GM21423 (cell line): ENCODE measurements around the gene PHAF1.

Experiments used
- ATAC-seq: cut with Tn5 transposase; IDR thresholded peaks from one replicate; pipeline ENCODE4 v1.9.1; 2021; ENCODE audit warnings: mild to moderate bottlenecking, moderate library complexity; ENCODE audit not compliant: unreplicated experiment

The PHAF1 gene

DNA sequence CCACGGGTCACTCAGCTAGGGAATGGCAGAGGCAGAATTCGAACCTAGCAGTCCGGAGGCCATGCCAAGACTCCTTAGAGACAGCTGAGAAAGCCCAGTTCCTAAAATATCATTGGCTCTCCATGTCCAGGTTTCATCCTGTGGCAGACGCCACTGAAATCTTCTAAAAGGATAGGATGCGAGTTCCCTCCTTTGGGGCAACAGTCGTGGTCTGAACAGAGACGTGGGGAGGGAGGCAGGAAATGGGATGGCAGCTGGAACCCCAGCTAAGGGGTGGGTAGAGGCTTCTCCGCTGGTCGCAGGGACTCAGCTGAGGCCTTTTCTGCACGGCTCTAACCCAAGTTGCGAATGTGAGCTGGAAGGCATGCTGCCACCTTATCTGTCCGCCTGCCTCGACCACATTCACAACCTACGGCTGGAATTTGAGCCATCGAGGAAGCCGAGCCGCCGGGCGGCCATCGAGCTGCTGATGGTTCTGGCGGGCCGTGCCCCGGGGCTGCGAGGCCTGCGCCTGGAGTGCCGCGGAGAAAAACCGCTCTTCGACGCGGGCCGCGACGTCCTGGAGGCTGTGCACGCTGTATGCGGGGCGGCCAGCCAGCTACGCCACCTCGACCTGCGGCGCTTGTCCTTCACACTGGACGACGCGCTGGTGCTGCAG lies 52.9 kb downstream of the PHAF1 start:
- no peak for ATAC-seq

- no peak for ATAC-seq
Measured at GRCh38 chr16:67163164-67163998, 53.6 kb downstream of the PHAF1 start.

DNA sequence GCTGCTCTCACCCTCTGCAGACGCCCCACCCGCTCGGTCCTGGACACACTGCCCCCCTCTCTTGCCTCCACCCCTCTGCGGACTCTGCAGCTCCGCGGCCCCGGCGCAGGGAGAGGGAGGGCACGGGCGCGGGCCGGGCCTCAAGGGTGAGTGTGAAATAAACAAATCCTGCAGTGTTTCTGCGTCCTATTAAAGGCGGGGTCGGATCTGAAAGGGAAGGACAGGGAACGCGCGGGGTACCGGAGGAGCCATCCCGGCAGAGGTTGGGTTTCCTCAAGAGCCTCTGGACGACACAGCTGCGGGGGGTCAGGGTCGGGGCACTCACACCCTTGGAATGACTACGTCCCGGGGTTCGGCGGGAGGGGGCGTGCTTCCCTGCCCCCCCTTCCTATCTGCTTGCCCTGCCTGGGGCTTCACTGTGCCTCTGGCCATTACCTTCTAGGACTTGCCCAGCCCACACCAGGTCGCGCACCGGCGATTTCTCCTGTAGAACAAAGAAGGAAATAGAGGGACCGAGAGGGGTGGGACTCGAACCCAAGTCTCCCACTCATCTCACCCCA lies 54.3 kb downstream of the PHAF1 start:
- no peak for ATAC-seq

DNA sequence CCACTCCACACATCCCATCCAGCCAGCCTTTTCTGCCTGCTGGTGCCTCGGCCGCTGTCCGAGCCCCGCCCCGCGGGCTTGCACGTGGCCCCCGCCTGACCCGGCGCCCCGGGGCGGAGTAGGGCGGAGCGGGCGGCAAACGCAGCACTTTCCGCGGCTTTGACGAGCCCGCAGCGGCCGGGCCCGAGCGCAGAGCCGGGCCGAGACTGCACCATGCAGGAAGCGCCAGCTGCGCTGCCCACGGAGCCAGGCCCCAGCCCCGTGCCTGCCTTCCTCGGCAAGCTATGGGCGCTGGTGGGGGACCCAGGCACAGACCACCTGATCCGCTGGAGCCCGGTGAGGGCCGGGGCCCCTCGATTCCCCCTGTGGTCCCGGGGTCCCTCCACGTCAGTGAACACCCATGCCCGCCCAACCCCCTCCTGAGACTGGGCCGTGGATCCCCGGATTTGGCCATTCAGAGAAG lies 54.9 kb downstream of the PHAF1 start, which contains the start of gene HSF4:
Gene HSF4, plus strand, starts transcription at position 147 of the 463 bp plus-strand sequence. Its CDS starts 67 bp downstream, at position 214.
- no peak for ATAC-seq

DNA sequence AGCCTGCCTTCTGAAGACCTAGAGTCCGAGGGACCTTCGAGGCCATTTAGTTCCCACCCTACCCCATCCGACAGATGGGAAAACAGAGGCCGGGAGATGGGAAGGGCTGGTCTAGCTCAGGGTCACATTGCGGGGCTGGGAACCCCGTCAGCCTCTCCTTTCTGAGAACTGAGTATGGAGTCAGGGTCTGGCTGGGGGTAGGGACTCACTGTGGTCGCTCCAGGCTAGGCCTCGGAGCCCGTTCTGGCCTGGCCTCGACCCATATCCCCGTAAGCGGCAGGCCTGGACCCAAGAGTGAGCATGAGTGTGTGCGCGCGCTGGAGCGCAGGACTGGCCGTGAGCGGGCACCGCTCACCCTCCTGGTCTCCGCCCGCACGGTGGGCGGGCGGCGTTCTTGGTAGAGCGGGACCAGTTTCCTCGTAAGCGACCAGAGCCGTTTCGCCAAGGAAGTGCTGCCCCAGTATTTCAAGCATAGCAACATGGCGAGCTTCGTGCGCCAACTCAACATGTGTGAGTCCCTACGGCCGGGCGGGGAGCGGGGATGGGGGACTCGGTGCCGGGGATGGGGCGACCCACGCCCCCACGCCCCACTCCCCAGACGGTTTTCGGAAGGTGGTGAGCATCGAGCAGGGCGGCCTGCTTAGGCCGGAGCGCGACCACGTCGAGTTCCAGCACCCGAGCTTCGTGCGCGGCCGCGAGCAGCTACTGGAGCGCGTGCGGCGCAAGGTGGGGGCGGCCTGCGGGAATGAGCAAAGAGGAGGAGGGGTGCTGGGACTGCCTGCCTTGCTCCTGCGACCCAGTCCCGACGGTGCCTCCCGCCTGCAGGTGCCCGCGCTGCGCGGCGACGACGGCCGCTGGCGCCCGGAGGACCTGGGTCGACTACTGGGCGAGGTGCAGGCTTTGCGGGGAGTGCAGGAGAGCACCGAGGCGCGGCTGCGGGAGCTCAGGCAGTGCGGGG lies 55.7 kb downstream of the PHAF1 start:
- ATAC-seq, result no peak

DNA sequence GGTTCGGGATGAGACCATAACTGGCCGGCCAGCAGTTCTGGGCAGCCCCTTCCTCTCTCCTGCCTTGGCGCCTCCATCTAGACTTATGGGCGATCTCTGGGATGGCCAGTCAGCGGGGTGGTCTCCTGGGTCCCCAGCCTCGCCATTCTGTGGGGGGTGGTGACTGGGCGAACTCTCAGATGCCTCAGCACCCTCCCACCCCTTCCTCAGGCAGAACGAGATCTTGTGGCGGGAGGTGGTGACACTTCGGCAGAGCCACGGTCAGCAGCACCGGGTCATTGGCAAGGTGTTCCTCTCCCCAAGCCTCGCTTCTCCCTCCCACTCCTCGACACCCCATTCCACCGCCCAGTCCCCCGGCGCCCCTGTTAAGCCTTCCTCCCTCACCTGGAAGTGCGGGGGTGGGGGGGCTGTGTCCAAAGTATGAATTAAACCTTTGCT lies 56.4 kb downstream of the PHAF1 start:
- ATAC-seq, result no peak

- no peak for ATAC-seq
Measured at GRCh38 chr16:67166598-67167168, 56.9 kb downstream of the PHAF1 start.

DNA sequence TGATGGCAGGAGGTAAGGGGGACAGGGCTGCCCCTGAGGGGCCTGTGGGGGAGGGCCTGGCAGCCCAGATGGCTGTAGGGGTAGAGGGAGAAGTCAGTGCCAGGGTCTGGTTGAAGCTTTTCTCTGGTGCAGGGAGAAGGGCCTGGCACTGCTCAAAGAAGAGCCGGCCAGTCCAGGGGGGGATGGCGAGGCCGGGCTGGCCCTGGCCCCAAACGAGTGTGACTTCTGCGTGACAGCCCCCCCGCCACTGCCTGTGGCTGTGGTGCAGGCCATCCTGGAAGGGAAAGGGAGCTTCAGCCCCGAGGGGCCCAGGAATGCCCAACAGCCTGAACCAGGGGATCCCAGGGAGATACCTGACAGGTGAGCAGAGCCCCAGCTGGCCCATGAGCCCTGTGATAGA lies 57.8 kb downstream of the PHAF1 start:
- ATAC-seq, result no peak

DNA sequence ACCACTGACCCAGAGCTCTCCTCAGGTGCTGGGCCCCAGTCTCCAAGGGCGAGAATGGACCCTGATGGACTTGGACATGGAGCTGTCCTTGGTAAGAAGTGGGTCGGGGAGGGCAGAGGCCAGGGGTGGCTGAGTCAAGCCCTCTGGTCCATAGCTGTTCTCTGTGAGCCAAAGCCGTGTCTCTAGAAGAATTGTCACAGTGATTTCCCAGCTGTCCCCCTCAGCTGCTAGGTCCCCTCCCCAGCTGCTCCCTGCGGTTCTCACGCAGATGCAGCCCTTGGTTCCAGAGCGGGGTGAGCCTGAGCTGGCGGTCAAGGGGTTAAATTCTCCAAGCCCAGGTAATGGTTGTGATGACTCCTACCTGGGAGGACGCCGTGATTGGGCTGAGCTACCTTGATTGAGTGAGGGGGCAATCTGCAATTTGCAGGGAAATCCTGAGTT lies 59.3 kb downstream of the PHAF1 start:
- no peak for ATAC-seq

DNA sequence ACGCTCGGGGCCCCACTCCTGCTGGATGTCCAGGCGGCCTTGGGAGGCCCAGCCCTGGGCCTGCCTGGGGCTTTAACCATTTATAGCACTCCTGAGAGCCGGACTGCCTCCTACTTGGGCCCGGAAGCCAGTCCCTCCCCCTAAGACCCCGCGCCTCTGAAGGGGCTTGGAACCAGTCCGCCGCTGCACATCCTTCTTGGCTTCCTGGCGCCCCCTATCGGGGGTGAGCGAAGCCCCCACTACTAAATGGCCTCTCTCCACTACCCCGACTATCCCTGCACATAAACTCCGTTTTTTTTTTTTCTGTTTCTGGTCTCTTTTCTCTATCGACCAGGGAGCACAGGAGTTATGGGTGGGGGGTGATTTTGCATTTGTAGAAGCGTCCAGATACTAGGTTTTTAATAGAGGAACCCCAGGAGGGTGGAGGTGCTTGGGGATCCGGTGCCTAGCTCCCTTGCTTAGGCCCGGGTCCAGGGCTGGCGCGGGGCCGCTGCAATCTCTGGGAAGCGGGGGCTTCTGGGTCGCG lies 60.0 kb downstream of the PHAF1 start:
- no peak for ATAC-seq

- ATAC-seq, result peak; percentile 40
Measured at GRCh38 chr16:67170168-67170948, 60.6 kb downstream of the PHAF1 start, which contains the start of gene NOL3. TSS of gene NOL3 (plus strand) at chr16:67170538.

- ATAC-seq, result no peak
Measured at GRCh38 chr16:67170949-67171649, 61.4 kb downstream of the PHAF1 start.

DNA sequence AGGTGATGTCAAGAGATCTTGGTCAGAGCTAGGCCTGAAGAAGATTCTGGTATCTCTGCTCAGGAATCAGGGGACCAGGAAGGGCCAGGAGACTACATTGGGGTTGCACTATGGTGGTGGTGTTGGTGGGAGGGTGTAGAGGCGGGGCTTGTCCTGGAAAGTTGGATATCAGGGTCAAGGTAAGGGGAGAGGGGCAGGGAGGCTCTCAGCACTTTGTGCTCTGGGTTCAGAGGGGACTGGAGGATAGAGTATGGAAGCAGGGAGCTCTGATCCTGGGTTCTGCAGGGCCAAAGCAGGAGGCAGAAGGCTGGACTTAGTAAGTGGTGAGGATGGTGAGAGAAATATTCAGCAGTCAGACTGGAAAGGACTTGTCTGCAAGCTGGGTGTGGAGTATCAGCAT lies 63.6 kb downstream of the PHAF1 start:
- no peak for ATAC-seq

GRCh38 chr16:67173808-67174705 lies 64.3 kb downstream of the PHAF1 start:
- ATAC-seq, result peak; percentile 35

DNA sequence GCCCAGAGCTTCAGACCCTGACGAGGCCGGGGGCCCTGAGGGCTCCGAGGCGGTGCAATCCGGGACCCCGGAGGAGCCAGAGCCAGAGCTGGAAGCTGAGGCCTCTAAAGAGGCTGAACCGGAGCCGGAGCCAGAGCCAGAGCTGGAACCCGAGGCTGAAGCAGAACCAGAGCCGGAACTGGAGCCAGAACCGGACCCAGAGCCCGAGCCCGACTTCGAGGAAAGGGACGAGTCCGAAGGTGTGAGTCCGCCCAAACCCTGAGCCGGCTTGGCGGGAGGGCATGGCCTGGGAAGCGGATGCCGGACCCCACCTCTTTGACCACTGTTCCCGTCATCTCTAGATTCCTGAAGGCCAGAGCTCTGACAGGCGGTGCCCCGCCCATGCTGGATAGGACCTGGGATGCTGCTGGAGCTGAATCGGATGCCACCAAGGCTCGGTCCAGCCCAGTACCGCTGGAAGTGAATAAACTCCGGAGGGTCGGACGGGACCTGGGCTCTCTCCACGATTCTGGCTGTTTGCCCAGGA lies 65.0 kb downstream of the PHAF1 start:
- no peak for ATAC-seq

DNA sequence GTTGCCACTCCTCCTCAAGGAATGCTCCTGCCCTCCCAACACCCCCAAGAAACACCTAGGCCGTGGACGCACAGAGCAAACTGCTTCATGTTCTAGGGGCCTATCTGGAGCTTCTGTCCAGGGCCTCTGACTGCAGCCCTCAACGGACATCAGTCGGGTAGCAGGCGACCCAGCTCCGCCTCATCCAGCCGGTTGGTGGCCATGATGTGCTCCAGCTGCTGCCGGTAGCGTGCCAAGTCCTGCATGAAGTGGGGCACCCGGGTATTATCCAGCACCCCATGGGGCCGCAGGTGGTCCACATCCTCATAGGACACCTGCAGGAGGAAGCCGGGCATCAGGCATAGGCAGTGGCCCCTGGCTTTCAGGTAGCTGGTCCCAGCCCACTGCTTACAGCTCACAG lies 66.9 kb downstream of the PHAF1 start:
- ATAC-seq, result no peak
